GM23338 (cell line): ENCODE results near the gene SGPP1. TPM values are rescaled to one million over a fixed set of nuclear protein-coding genes. Genes with fewer than 3 reads are reported as not detected.

Experiments used
- ATAC-seq: fragments of 200-7000 bp; cut with Tn5 transposase; 3 replicates; pipeline ENCODE4 v1.9.1; 2020
- DNase-seq: peaks from one replicate; pipeline ENCODE4 v3.0.0-alpha.2; 2015; ENCODE audit warnings: low spot score
- H2AFZ ChIP-seq: fragments of 200-600 bp; sonication (generic); 2 replicates; pipeline ENCODE4 v1.8.0; 2016; ENCODE audit warnings: antibody characterized with exemption, mild to moderate bottlenecking, moderate library complexity
- H3F3A ChIP-seq: fragments of 200-600 bp; sonication (generic); replicated peaks from 2 replicates; pipeline ENCODE4 v1.8.0; 2017; ENCODE audit warnings: antibody characterized with exemption, mixed run types, low read depth
- H3K27ac ChIP-seq: fragments of 200-600 bp; sonication (generic); 2 replicates; pipeline ENCODE4 v1.6.1; 2016; ENCODE audit warnings: low read depth
- H3K27me3 ChIP-seq: fragments of 200-600 bp; sonication (generic); 2 replicates; pipeline ENCODE4 v1.8.0; 2016; ENCODE audit warnings: mild to moderate bottlenecking, mixed run types, moderate library complexity; ENCODE audit not compliant: insufficient read depth
- H3K36me3 ChIP-seq: fragments of 200-600 bp; sonication (generic); 2 replicates; pipeline ENCODE4 v1.8.0; 2016; ENCODE audit warnings: mild to moderate bottlenecking; ENCODE audit not compliant: insufficient read depth
- H3K4me1 ChIP-seq: fragments of 200-600 bp; sonication (generic); 2 replicates; pipeline ENCODE4 v1.8.0; 2016; ENCODE audit warnings: mild to moderate bottlenecking, moderate library complexity; ENCODE audit not compliant: insufficient read depth
- H3K4me2 ChIP-seq: fragments of 200-600 bp; sonication (generic); 2 replicates; pipeline ENCODE4 v1.7.1; 2017; ENCODE audit warnings: mixed run types
- H3K4me3 ChIP-seq: fragments of 200-600 bp; sonication (generic); 2 replicates; pipeline ENCODE4 v1.6.1; 2016; ENCODE audit warnings: mixed run types
- H3K79me2 ChIP-seq: fragments of 200-600 bp; sonication (generic); replicated peaks from 2 replicates; pipeline ENCODE4 v1.8.0; 2017; ENCODE audit warnings: mild to moderate bottlenecking; ENCODE audit not compliant: insufficient read depth
- H3K9me2 ChIP-seq: fragments of 200-600 bp; sonication (generic); 2 replicates; pipeline ENCODE4 v1.8.0; 2017; ENCODE audit not compliant: insufficient read depth
- H4K20me1 ChIP-seq: fragments of 200-600 bp; sonication (generic); replicated peaks from 2 replicates; pipeline ENCODE4 v1.8.0; 2017; ENCODE audit warnings: mild to moderate bottlenecking; ENCODE audit not compliant: insufficient read depth
- H3K27ac Mint-ChIP-seq: 2 replicates; pipeline ENCODE4 v1.8.0; 2020; ENCODE audit warnings: inconsistent platforms, mild to moderate bottlenecking, moderate library complexity, mixed read lengths
- H3K27me3 Mint-ChIP-seq: 3 replicates; pipeline ENCODE4 v1.8.0; 2022; ENCODE audit warnings: low read depth, mild to moderate bottlenecking, moderate library complexity, mixed read lengths, inconsistent platforms; ENCODE audit not compliant: insufficient read depth, poor library complexity
- H3K36me3 Mint-ChIP-seq: 3 replicates; pipeline ENCODE4 v1.8.0; 2021; ENCODE audit warnings: low read depth, mild to moderate bottlenecking, inconsistent platforms, moderate library complexity, mixed read lengths
- H3K4me1 Mint-ChIP-seq: 3 replicates; pipeline ENCODE4 v1.8.0; 2020; ENCODE audit warnings: mild to moderate bottlenecking, inconsistent platforms, mixed read lengths
- H3K4me3 Mint-ChIP-seq: 3 replicates; pipeline ENCODE4 v1.8.0; 2021; ENCODE audit warnings: moderate library complexity, mild to moderate bottlenecking, inconsistent platforms, mixed read lengths
- H3K9me3 Mint-ChIP-seq: 3 replicates; pipeline ENCODE4 v1.8.0; 2020; ENCODE audit warnings: moderate library complexity, mild to moderate bottlenecking, inconsistent platforms, mixed read lengths
- CREB1 ChIP-seq: fragments of 250-450 bp; sonication (Bioruptor Pico); IDR thresholded peaks from 2 replicates; pipeline ENCODE4 v1.5.0; 2020; ENCODE audit warnings: low read depth, mild to moderate bottlenecking, moderate library complexity
- ETS1 ChIP-seq: IDR thresholded peaks from 2 replicates; pipeline ENCODE4 v1.6.1; 2016; ENCODE audit warnings: antibody characterized with exemption
- EZH2 ChIP-seq: fragments of 200-600 bp; sonication (generic); IDR thresholded peaks from one replicate; pipeline ENCODE4 v1.8.0; 2017; ENCODE audit warnings: antibody characterized with exemption, mild to moderate bottlenecking, low read depth; ENCODE audit not compliant: unreplicated experiment
- NANOG ChIP-seq: IDR thresholded peaks from 2 replicates; pipeline ENCODE4 v1.6.1; 2016; ENCODE audit warnings: antibody characterized with exemption, borderline replicate concordance
- STAT1 ChIP-seq: IDR thresholded peaks from one replicate; pipeline ENCODE4 v1.6.1; 2016; ENCODE audit warnings: antibody characterized with exemption; ENCODE audit not compliant: unreplicated experiment
- ZNF331 ChIP-seq: fragments of 250-450 bp; sonication (Bioruptor Pico); IDR thresholded peaks from 2 replicates; pipeline ENCODE4 v1.5.0; 2020; ENCODE audit warnings: low read depth, mild to moderate bottlenecking, moderate library complexity
- ZNF462 ChIP-seq: fragments of 250-450 bp; sonication (Bioruptor Pico); IDR thresholded peaks from 2 replicates; pipeline ENCODE4 v1.5.0; 2020; ENCODE audit warnings: mild to moderate bottlenecking, moderate library complexity
- polyA plus RNA-seq: library from polyadenylated mRNA; unstranded; fragments of >200 nt; fragmentation: Nextera tagmentation; extraction: Ambion mirVana; gene quantifications from 2 replicates; pipeline ENCODE4 v1.2.1, GENCODE V29; 2016
- total RNA-seq: library from RNA; depleted of rRNA; stranded (reverse); fragments of >200 nt; shearing (Covaris generic); gene quantifications from 2 replicates; pipeline ENCODE4 v1.2.3, GENCODE V29; 2014

The SGPP1 gene
- total and polyA plus RNA-seq, 2 experiments from 2014 or later, result 4.2 to 11.1 TPM

- TF ChIP-seq ZNF462 (CRISPR knock-in tag), result no peak
Observed at GRCh38 chr14:63766611-63767010, 38.7 kb upstream of the SGPP1 start (continued).

GRCh38 chr14:63764620-63765139 lies 36.8 kb upstream of the SGPP1 start:
- Mint-ChIP-seq H3K27ac (no peak overlapping the region), H3K4me3 (no peak overlapping the region), H3K27me3 (peaks cover 5% of the 10 kb centered on the region), H3K4me1 (no peaks in the 10 kb centered on the region), H3K9me3 (no peaks in the 10 kb centered on the region; the same call in 2 of the 3 replicates), H3K36me3 (no peaks in the 10 kb centered on the region)
- no peaks in the 10 kb centered on the region for H3F3A ChIP-seq
- H2AFZ ChIP-seq, result no peak overlapping the region
- no peaks in the 10 kb centered on the region for H3K27me3 ChIP-seq
- no peaks in the 10 kb centered on the region for H3K4me1 ChIP-seq
- no peak for ATAC-seq
- H3K4me2 ChIP-seq, result no peak overlapping the region
- no peak overlapping the region for H3K4me3 ChIP-seq
- no peaks in the 10 kb centered on the region for H3K36me3 ChIP-seq
- H4K20me1 ChIP-seq, result no peaks in the 10 kb centered on the region
- H3K27ac ChIP-seq, result no peak overlapping the region
- H3K9me2 ChIP-seq, result no peaks in the 10 kb centered on the region
- H3K79me2 ChIP-seq, result no peaks in the 10 kb centered on the region
- DNase-seq, result no peak
- TF ChIP-seq CREB1 (CRISPR knock-in tag) (no peak), ZNF462 (CRISPR knock-in tag) (no peak), ZNF331 (no peak), ETS1 (no peak), EZH2 (no peak), NANOG (no peak), STAT1 (no peak)
